Muscle layer of colon (tissue), 2 donors: ENCODE results near the gene MTUS2.

ENCODE experiments used
- H3K27ac ChIP-seq: one replicate; pipeline ENCODE4 v1.7.0; 2013; ENCODE audit warnings: low read depth, mild to moderate bottlenecking, low read length, moderate library complexity
- H3K27me3 ChIP-seq, 2 donors: one replicate each; pipeline ENCODE4 v1.7.0; 2013; ENCODE audit warnings: low read length in 2 of 2, mild to moderate bottlenecking in 2 of 2; ENCODE audit not compliant: insufficient read depth in 2 of 2, control insufficient read depth in 1 of 2
- H3K36me3 ChIP-seq: one replicate; pipeline ENCODE4 v1.7.0; 2013; ENCODE audit warnings: mild to moderate bottlenecking, low read length; ENCODE audit not compliant: insufficient read depth
- H3K4me1 ChIP-seq: one replicate; pipeline ENCODE4 v1.7.0; 2013; ENCODE audit warnings: mild to moderate bottlenecking, low read length; ENCODE audit not compliant: insufficient read depth
- H3K4me3 ChIP-seq, 2 donors: one replicate each; pipeline ENCODE4 v1.7.0; 2013; ENCODE audit warnings: low read length in 2 of 2, low read depth in 1 of 2, mild to moderate bottlenecking in 1 of 2, moderate library complexity in 1 of 2
- H3K9ac ChIP-seq: one replicate; pipeline ENCODE4 v1.7.0; 2013; ENCODE audit warnings: low read length
- H3K9me3 ChIP-seq: one replicate; pipeline ENCODE4 v1.7.0; 2013; ENCODE audit warnings: mild to moderate bottlenecking, low read length
- donor health status: abdominal sarcoma.
- donor health status: Adenocarcinoma of cecum.

Gene MTUS2

GRCh38 chr13:29304148-29304547, 484.0 kb downstream of the MTUS2 start:
- no peaks in the 10 kb centered on the region for H3K27me3 ChIP-seq
- H3K9ac ChIP-seq, result no peak overlapping the region
- no peak overlapping the region for H3K27ac ChIP-seq
- H3K4me1 ChIP-seq, result no peaks in the 10 kb centered on the region
- no peak overlapping the region for H3K4me3 ChIP-seq
- H3K36me3 ChIP-seq, result no peaks in the 10 kb centered on the region
- H3K9me3 ChIP-seq, result no peaks in the 10 kb centered on the region

GRCh38 chr13:29310806-29311205, 490.7 kb downstream of the MTUS2 start:
- Histone ChIP-seq H3K27ac (no peak overlapping the region), H3K9ac (no peak overlapping the region), H3K27me3 (no peaks in the 10 kb centered on the region), H3K4me3 (no peak overlapping the region), H3K4me1 (no peaks in the 10 kb centered on the region), H3K9me3 (no peaks in the 10 kb centered on the region), H3K36me3 (no peaks in the 10 kb centered on the region)

GRCh38 chr13:29315847-29316246, 495.7 kb downstream of the MTUS2 start:
- H3K27ac ChIP-seq, result no peak overlapping the region
- no peak overlapping the region for H3K4me3 ChIP-seq
- no peaks in the 10 kb centered on the region for H3K4me1 ChIP-seq
- no peaks in the 10 kb centered on the region for H3K27me3 ChIP-seq
- no peaks in the 10 kb centered on the region for H3K36me3 ChIP-seq
- no peak overlapping the region for H3K9ac ChIP-seq
- H3K9me3 ChIP-seq, result no peaks in the 10 kb centered on the region

GRCh38 chr13:29317828-29318227, 497.7 kb downstream of the MTUS2 start:
- Histone ChIP-seq H3K9me3 (no peaks in the 10 kb centered on the region), H3K9ac (no peak overlapping the region), H3K27ac (no peak overlapping the region), H3K4me3 (no peak overlapping the region), H3K27me3 (no peaks in the 10 kb centered on the region), H3K4me1 (no peaks in the 10 kb centered on the region), H3K36me3 (no peaks in the 10 kb centered on the region)

GRCh38 chr13:29318741-29319140, 498.6 kb downstream of the MTUS2 start:
- H3K27ac ChIP-seq, result no peak overlapping the region
- no peak overlapping the region for H3K9ac ChIP-seq
- no peaks in the 10 kb centered on the region for H3K9me3 ChIP-seq
- H3K36me3 ChIP-seq, result no peaks in the 10 kb centered on the region
- no peak overlapping the region for H3K4me3 ChIP-seq
- H3K27me3 ChIP-seq, result no peaks in the 10 kb centered on the region
- no peaks in the 10 kb centered on the region for H3K4me1 ChIP-seq

- Histone ChIP-seq H3K4me1 (no peaks in the 10 kb centered on the region), H3K27ac (no peak overlapping the region), H3K4me3 (no peak overlapping the region), H3K9me3 (no peaks in the 10 kb centered on the region), H3K36me3 (no peaks in the 10 kb centered on the region), H3K27me3 (no peaks in the 10 kb centered on the region), H3K9ac (no peak overlapping the region)
Measured at GRCh38 chr13:29319451-29319850, 499.3 kb downstream of the MTUS2 start.

GRCh38 chr13:29323954-29324353, 503.8 kb downstream of the MTUS2 start:
- H3K4me3 ChIP-seq, result no peak overlapping the region
- H3K36me3 ChIP-seq, result no peaks in the 10 kb centered on the region
- no peak overlapping the region for H3K27ac ChIP-seq
- H3K9ac ChIP-seq, result no peak overlapping the region
- no peaks in the 10 kb centered on the region for H3K27me3 ChIP-seq
- H3K9me3 ChIP-seq, result no peaks in the 10 kb centered on the region
- H3K4me1 ChIP-seq, result no peaks in the 10 kb centered on the region

- no peaks in the 10 kb centered on the region for H3K9me3 ChIP-seq
Measured at GRCh38 chr13:29324601-29325000, 504.5 kb downstream of the MTUS2 start.

GRCh38 chr13:29328501-29328900, 508.4 kb downstream of the MTUS2 start:
- no peaks in the 10 kb centered on the region for H3K9me3 ChIP-seq
- no peak overlapping the region for H3K4me3 ChIP-seq
- no peak overlapping the region for H3K9ac ChIP-seq
- no peaks in the 10 kb centered on the region for H3K27me3 ChIP-seq
- no peaks in the 10 kb centered on the region for H3K36me3 ChIP-seq
- H3K27ac ChIP-seq, result no peak overlapping the region
- no peaks in the 10 kb centered on the region for H3K4me1 ChIP-seq

More at GRCh38 chr13:29324601-29325000, 504.5 kb downstream of the MTUS2 start:
- Histone ChIP-seq H3K4me3 (no peak overlapping the region), H3K9ac (no peak overlapping the region), H3K4me1 (no peaks in the 10 kb centered on the region), H3K36me3 (no peaks in the 10 kb centered on the region), H3K27ac (no peak overlapping the region), H3K27me3 (no peaks in the 10 kb centered on the region)

GRCh38 chr13:29336356-29336755, 516.2 kb downstream of the MTUS2 start:
- Histone ChIP-seq H3K4me3 (no peak overlapping the region), H3K27ac (no peak overlapping the region), H3K27me3 (no peaks in the 10 kb centered on the region), H3K9me3 (no peaks in the 10 kb centered on the region), H3K36me3 (no peaks in the 10 kb centered on the region), H3K9ac (no peak overlapping the region), H3K4me1 (no peaks in the 10 kb centered on the region)

- no peaks in the 10 kb centered on the region for H3K36me3 ChIP-seq
- H3K27ac ChIP-seq, result no peak overlapping the region
- no peaks in the 10 kb centered on the region for H3K4me1 ChIP-seq
- H3K9ac ChIP-seq, result no peak overlapping the region
- H3K4me3 ChIP-seq, result no peak overlapping the region
- no peaks in the 10 kb centered on the region for H3K9me3 ChIP-seq
- H3K27me3 ChIP-seq, result no peaks in the 10 kb centered on the region
Measured at GRCh38 chr13:29339386-29340272, 519.5 kb downstream of the MTUS2 start.
